D721Med (cell line): Measurements from ENCODE around the gene SLC35B1.

Experiments used
- DNase-seq: peaks from one replicate; pipeline ENCODE4 v3.0.0; 2011; ENCODE audit warnings: low spot score; ENCODE audit not compliant: insufficient read length
- FAIRE-seq: peaks from 2 replicates; lab custom pipeline; 2011; peaks lifted over from hg19 to GRCh38; lab: Jason Lieb, UNC
- TF ChIP-seq, protein P1 (sequence below): IDR thresholded peaks from 2 replicates; pipeline ENCODE4 v1.5.1; 2012; ENCODE audit warnings: mild to moderate bottlenecking, control low read depth; ENCODE audit not compliant: insufficient read depth; ENCODE audit errors: missing control alignments

Gene SLC35B1

DNA sequence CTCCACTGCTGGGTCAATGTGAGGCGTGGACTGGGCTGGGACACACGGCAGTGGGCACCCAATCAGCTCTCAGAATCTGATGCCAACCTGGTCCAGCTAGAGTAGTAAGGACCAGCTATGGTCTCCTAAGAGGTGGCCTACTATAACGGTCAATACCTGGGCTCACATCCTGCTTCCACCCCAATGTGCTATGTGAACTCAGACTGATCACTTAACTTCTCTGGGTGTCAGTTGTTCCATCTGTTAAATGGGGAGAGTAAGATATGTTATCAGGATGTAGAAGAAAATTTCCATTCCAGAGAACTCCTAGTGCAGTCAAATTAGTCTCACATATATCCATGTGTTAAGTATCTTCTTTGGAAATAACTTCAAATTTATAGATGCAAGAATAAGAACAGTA, 42.0 kb upstream of the SLC35B1 start:
- TF ChIP-seq, protein P1, sequence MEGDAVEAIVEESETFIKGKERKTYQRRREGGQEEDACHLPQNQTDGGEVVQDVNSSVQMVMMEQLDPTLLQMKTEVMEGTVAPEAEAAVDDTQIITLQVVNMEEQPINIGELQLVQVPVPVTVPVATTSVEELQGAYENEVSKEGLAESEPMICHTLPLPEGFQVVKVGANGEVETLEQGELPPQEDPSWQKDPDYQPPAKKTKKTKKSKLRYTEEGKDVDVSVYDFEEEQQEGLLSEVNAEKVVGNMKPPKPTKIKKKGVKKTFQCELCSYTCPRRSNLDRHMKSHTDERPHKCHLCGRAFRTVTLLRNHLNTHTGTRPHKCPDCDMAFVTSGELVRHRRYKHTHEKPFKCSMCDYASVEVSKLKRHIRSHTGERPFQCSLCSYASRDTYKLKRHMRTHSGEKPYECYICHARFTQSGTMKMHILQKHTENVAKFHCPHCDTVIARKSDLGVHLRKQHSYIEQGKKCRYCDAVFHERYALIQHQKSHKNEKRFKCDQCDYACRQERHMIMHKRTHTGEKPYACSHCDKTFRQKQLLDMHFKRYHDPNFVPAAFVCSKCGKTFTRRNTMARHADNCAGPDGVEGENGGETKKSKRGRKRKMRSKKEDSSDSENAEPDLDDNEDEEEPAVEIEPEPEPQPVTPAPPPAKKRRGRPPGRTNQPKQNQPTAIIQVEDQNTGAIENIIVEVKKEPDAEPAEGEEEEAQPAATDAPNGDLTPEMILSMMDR = no peak
- no peak for FAIRE-seq
- no peak for DNase-seq

DNA sequence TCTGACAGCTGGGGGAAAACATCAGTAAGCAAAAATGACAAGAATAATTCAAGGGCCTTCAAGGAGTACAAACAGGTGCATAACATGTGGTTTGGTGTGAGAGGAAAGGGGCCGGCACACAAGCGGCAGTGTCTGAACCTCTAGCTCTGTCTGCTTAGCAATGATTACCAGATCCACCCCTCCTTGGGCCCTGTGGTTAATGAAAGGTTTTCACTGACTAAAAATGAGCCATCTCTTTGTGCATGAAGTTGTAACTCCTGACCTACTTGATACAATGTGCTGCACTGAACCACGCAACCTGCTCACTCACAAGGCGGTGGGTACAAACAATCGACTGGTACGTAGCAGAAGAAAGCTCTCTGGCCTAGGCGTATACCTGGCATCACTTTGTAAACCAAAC, 41.0 kb upstream of the SLC35B1 start:
- DNase-seq = no peak
- TF ChIP-seq, protein P1 = no peak
- no peak for FAIRE-seq

DNA sequence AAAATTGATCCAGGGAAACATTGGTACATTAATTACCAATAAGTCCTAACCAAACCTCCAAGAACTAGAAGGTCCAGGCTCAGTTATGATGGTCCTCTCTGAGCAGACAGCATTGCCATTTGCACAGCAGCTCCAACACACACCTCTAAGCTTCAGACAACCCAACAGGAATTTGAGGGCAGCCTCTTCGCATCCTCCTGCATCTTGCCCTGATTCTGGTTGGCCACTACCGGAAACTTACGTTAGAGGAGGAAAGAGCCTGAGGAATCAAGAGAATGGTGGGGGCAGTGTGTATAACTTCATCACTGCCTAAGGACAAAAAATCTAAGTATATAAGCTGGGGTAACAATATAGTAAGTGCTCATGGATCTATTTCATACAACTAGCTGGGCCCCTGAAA, 40.5 kb upstream of the SLC35B1 start:
- TF ChIP-seq, protein P1 = no peak
- FAIRE-seq = no peak
- no peak for DNase-seq

DNA sequence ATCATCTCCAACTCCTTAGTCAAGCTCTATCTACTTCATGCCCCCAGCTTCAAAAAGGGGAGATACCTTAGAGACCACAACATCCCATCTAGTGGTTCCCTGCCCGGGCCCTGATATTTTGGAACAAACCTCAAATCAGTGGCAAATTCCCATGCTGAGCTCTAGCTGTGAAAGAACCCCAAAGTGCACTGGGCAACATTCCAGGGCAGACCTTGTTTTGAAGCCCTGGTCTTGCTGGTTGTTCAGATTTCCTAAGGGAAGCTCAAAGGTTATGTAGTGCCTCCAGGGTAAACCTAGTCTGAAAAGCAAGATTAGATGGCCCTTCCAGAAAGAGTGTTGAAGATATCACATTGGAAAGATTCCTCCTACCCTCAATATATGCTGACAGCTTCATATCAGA, 39.9 kb upstream of the SLC35B1 start:
- TF ChIP-seq, protein P1 = no peak
- DNase-seq = no peak

DNA sequence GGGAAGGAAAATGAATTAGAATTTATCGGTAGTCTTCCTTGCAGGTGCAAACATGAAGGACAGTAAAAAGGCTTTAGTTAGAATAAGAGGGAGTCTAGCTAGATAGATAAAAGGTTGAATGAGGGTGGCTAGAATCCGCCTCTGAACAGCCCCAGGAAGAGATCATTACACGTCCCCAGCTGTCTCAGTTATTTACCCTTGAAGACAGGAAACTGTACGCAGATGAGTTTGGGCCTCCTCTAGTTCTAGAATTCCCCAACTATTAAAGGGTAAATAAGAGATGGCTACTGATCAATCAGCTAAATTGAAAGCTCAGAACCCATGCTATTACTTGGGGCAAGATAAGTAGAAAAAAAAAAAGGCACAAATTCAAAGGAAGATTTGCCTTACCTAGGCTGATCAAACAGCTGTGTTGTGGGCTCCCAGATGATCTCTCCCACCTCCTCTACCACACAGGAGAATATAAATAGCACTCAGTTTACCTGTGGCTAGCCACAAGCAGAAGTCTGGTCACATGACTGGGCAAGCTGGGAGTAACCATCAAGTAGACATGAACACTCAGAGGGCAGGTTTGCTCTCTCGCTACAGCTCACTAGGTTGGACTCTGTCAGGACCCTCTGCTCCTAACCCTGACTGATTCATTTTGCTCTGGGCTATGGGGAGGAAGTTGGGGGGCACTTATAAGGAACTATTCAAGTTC, 39.2 kb upstream of the SLC35B1 start:
- no peak for FAIRE-seq

More for the DNA sequence above, 39.9 kb upstream of the SLC35B1 start:
- FAIRE-seq = no peak

DNA sequence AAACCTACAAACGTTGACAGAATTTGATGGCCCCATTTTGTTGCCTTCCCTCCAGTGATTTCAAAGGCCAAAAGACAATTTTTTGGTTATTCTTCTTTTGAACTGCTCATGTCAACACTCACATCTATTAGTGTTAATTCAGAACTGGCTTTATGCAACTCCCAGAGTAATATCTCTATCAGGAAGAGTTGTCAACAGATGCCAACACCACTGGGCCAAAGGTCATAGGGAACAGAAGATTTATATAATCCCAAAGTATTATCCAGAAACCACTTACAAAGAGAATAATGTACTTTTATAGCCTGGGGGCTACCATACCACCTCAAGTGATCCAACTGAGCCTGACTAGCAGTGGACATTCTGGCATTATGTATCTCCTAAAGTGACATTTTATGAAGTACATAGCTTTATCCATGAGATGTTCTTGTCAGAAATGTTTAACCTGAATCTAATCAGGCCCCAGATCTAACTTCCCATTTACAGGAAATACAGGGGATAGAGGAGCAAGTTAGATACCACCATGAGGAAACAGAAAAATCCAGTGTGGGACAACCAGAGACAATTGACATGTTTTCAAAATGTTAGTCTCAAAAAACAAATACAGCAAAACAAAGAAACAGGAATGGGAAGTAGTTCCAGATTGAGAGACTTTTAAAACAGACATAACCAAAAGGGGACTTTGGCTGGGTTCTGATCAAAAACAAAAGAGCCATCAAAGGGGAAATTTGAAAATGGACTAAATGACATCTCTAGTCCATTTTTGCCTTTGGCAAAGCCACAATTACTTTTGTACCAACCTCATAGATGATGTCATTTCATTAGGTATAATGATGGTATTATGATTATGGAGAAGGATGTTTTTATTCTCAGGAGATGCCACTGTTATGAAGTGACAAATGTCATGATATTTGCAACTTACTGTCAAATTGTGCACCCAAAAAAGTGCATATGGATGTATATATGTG, 37.7 kb upstream of the SLC35B1 start:
- DNase-seq (no peak), FAIRE-seq (no peak)
- TF ChIP-seq, protein P1 = no peak

More for the DNA sequence above, 39.2 kb upstream of the SLC35B1 start:
- no peak for DNase-seq
- TF ChIP-seq, protein P1 = no peak
